GM12878 (cell line): ENCODE results near the gene NPRL2. TPM values are rescaled to one million over a fixed set of nuclear protein-coding genes. Genes with fewer than 3 reads are reported as not detected.

Experiments used
- ATAC-seq: fragments of 200-7000 bp; cut with Tn5 transposase; 3 replicates; pipeline ENCODE4 v1.9.1; 2020; ENCODE audit warnings: mild to moderate bottlenecking, moderate library complexity
- BruUV-seq: library from RNA; stranded (reverse); fragments of 400-500 nt; replicated peaks from 2 replicates; lab custom pipeline; 2021; lab: Mats Ljungman, UMichigan
- CTCF ChIA-PET: fragments of 300-600 bp; sonication (Branson Sonifier 250); formaldehyde crosslinking; extraction: SDS; loops from one replicate; lab custom pipeline; 2021; ENCODE audit warnings: inconsistent platforms; lab: Yijun Ruan, JAX
- POLR2A ChIA-PET: fragments of 350-600 bp; formaldehyde crosslinking; extraction: SDS; loops from one replicate; lab custom pipeline; 2021; ENCODE audit warnings: inconsistent platforms; lab: Charles Lee
- RAD21 ChIA-PET: fragments of 300-600 bp; sonication (Branson Sonifier 250); formaldehyde crosslinking; loops from one replicate; lab custom pipeline; 2023; ENCODE audit warnings: antibody characterized with exemption; ENCODE audit not compliant: unreplicated experiment; lab: Charles Lee
- SMC1A ChIA-PET: fragments of 300-600 bp; sonication (Branson Sonifier 250); formaldehyde crosslinking; loops from one replicate; lab custom pipeline; 2023; ENCODE audit not compliant: unreplicated experiment, uncharacterized antibody; lab: Charles Lee
- DNase-seq: peaks from one replicate; pipeline ENCODE4 v3.0.0-alpha.2; 2011; ENCODE audit warnings: low read depth, low spot score
- FAIRE-seq: peaks from 3 replicates; lab custom pipeline; 2011; peaks lifted over from hg19 to GRCh38; lab: Jason Lieb, UNC
- H2AFZ ChIP-seq: 2 replicates; pipeline ENCODE4 v1.6.0; 2011; ENCODE audit warnings: low read depth, low read length, control low read depth; ENCODE audit not compliant: control insufficient read depth
- H3K27ac ChIP-seq: 2 replicates; pipeline ENCODE4 v1.5.1; 2011; ENCODE audit warnings: control low read depth; ENCODE audit not compliant: control insufficient read depth, insufficient read depth
- H3K27me3 ChIP-seq, 2 experiments: replicated peaks in 1 of 2; 2 replicates each; pipeline versions ENCODE4 v1.6.0 to v1.6.1; 2011; ENCODE audit warnings: low read length in 1 of 2; ENCODE audit not compliant: control insufficient read depth in 2 of 2, insufficient read depth in 2 of 2
- H3K36me3 ChIP-seq, 2 experiments: 2 replicates each; pipeline ENCODE4 v1.5.1; 2011; ENCODE audit warnings: low read length in 1 of 2; ENCODE audit not compliant: control insufficient read depth in 2 of 2, insufficient read depth in 2 of 2
- H3K4me1 ChIP-seq: 2 replicates; pipeline ENCODE4 v1.6.1; 2011; ENCODE audit warnings: mild to moderate bottlenecking, low read length, moderate library complexity, mixed read lengths; ENCODE audit not compliant: control insufficient read depth, insufficient read depth
- H3K4me2 ChIP-seq: 2 replicates; pipeline ENCODE4 v1.6.0; 2011; ENCODE audit warnings: control low read depth; ENCODE audit not compliant: control insufficient read depth, insufficient read depth
- H3K4me3 ChIP-seq: fragments of 200-600 bp; sonication (generic); 2 replicates; pipeline ENCODE4 v1.5.1; 2016
- H3K79me2 ChIP-seq: 2 replicates; pipeline ENCODE4 v1.6.0; 2011; ENCODE audit warnings: low read length; ENCODE audit not compliant: control insufficient read depth, insufficient read depth
- H3K9ac ChIP-seq: 2 replicates; pipeline ENCODE4 v1.8.0; 2011; ENCODE audit warnings: low read length, control low read depth, mixed read lengths; ENCODE audit not compliant: control insufficient read depth, insufficient read depth
- H3K9me3 ChIP-seq: replicated peaks from 3 replicates; pipeline ENCODE4 v1.5.1; 2011; ENCODE audit warnings: mild to moderate bottlenecking, low read length; ENCODE audit not compliant: control insufficient read depth, insufficient read depth
- H4K20me1 ChIP-seq: 2 replicates; pipeline ENCODE4 v1.6.0; 2011; ENCODE audit not compliant: control insufficient read depth, insufficient read depth
- CBX5 ChIP-seq: sonication (generic); IDR thresholded peaks from 2 replicates; pipeline ENCODE4 v1.6.1; 2016; ENCODE audit warnings: low read depth, moderate library complexity, mild to moderate bottlenecking, inconsistent platforms
- E2F8 ChIP-seq: fragments of 450-650 bp; IDR thresholded peaks from 2 replicates; pipeline ENCODE4 v1.6.1; 2018; ENCODE audit warnings: mild to moderate bottlenecking, low read depth, moderate library complexity; ENCODE audit not compliant: partially characterized antibody
- IRF4 ChIP-seq: IDR thresholded peaks from 2 replicates; pipeline ENCODE4 v1.6.1; 2011; ENCODE audit warnings: low read depth, low read length
- MEF2A ChIP-seq: IDR thresholded peaks from 2 replicates; pipeline ENCODE4 v1.6.1; 2011; ENCODE audit warnings: low read depth, mild to moderate bottlenecking, low read length, moderate library complexity; ENCODE audit not compliant: insufficient read depth
- MEF2B ChIP-seq: fragments of 450-650 bp; IDR thresholded peaks from 2 replicates; pipeline ENCODE4 v1.6.1; 2018; ENCODE audit warnings: mild to moderate bottlenecking, moderate library complexity; ENCODE audit not compliant: partially characterized antibody, poor library complexity, severe bottlenecking
- POLR2A ChIP-seq: IDR thresholded peaks from 2 replicates; pipeline ENCODE4 v1.6.1; 2011; ENCODE audit warnings: low read depth, mild to moderate bottlenecking, low read length
- POLR2AphosphoS5 ChIP-seq: IDR thresholded peaks from 2 replicates; pipeline ENCODE4 v1.6.1; 2011; ENCODE audit warnings: mild to moderate bottlenecking, low read length, inconsistent platforms
- SUPT20H ChIP-seq: IDR thresholded peaks from 2 replicates; pipeline ENCODE4 v1.6.1; 2011; ENCODE audit warnings: low read depth, mild to moderate bottlenecking, low read length, moderate library complexity, borderline replicate concordance; ENCODE audit not compliant: control insufficient read depth
- TARDBP ChIP-seq: IDR thresholded peaks from 2 replicates; pipeline ENCODE4 v1.6.1; 2016; ENCODE audit warnings: borderline replicate concordance
- ZNF207 ChIP-seq: fragments of 450-650 bp; IDR thresholded peaks from 2 replicates; pipeline ENCODE4 v1.6.1; 2014; ENCODE audit warnings: antibody characterized with exemption, mild to moderate bottlenecking, borderline replicate concordance
- WGBS: methylation state at CpG from one replicate; pipeline ENCODE4 v1.1.6; 2016; ENCODE audit warnings: low lambda C conversion rate; ENCODE audit not compliant: insufficient replicate concordance, insufficient coverage; ENCODE audit errors: missing lambda C conversion rate; 5-methylcytosine and 5-hydroxymethylcytosine counted together
- in situ Hi-C: fragments of 300-500 bp; cut with MboI; formaldehyde crosslinking; loops from 9 replicates; pipeline ENCODE4 v1.14.3; 2018; ENCODE audit warnings: mixed read lengths
- intact Hi-C: fragments of 100-400 bp; cut with micrococcal nuclease; formaldehyde crosslinking; loops from one replicate; pipeline ENCODE4 v1.14.2; 2022; ENCODE audit not compliant: unreplicated experiment
- polyA plus RNA-seq, 11 experiments: library from polyadenylated mRNA; depleted of rRNA in 4 of 11; unstranded in 6 of 11; stranded (reverse) in 5 of 11; fragments of >200 nt; fragmentation: Nextera tagmentation in 4 of 11; fragmentation: Illumina TruSeq in 1 of 11; extraction: Ambion mirVana in 4 of 11; extraction: Trizol in 1 of 11; gene quantifications; 1 replicate in 1 of 11; 2 replicates in 10 of 11; pipeline versions ENCODE4 v1.2.1 to v1.2.3, GENCODE V29; 2011 to 2016; ENCODE audit warnings: inconsistent platforms in 2 of 11, missing spikeins in 2 of 11, low read depth in 1 of 11
- total RNA-seq, 4 experiments: library from RNA; depleted of rRNA in 3 of 4; stranded (reverse); fragments of >200 nt in 3 of 4; fragmentation: Illumina TruSeq in 1 of 4; extraction: Trizol in 1 of 4; gene quantifications; 2 replicates each; pipeline versions ENCODE4 v1.2.1 to v1.2.3, GENCODE V29; 2013 to 2021
- TF ChIP-seq, protein P1 (sequence below): fragments of 450-650 bp; IDR thresholded peaks from 2 replicates; pipeline ENCODE4 v1.6.1; 2018; ENCODE audit warnings: borderline replicate concordance, mild to moderate bottlenecking; ENCODE audit not compliant: partially characterized antibody

NPRL2 gene
- total and polyA plus RNA-seq, 10 of the 15 experiments (the other 5 are each of a cell fraction or from before 2014, with no cell fraction given), result 17.8 to 54.2 (median 32.9) TPM

DNA sequence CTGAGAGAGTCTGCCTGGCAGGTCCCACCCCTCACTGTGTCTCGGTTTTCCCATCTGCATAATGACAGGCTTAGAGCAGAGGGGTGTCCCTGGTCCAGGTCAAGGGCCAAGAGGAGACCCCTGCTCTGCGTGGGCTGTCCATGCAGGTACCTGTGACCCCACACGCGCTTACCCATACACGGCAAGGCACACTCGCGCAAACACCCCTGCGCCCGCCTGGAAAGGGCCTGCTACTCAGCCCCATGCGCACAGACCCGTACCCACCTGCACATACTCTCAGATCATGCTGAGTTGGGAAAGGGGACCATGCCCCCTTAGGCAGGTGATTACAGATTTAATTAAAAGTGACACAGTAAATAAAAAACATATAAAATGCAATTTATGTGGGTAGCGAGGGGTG, 32.1 kb upstream of the NPRL2 start:
- Histone ChIP-seq H3K9ac (no peak overlapping the region), H3K9me3 (no peaks in the 10 kb centered on the region), H3K79me2 (no peaks in the 10 kb centered on the region), H3K4me3 (no peak overlapping the region), H2AFZ (no peak overlapping the region), H3K4me2 (no peak overlapping the region), H3K27ac (no peak overlapping the region), H3K27me3 (peaks cover 0 to 3% of the 10 kb centered on the region in 2 experiments; a peak in 2 of 4 replicates), H4K20me1 (no peaks in the 10 kb centered on the region), H3K4me1 (no peaks in the 10 kb centered on the region), H3K36me3 (no peaks in the 10 kb centered on the region)
- TF ChIP-seq MEF2B (no peak), POLR2AphosphoS5 (no peak)
- no TSS peak for BruUV-seq
- in situ Hi-C loops, result no loop called here
- ChIA-PET CTCF (no interaction called here), POLR2A (no interaction called here), RAD21 (no interaction called here), SMC1A (no interaction called here)
- DNase-seq (no peak), ATAC-seq (no peak), FAIRE-seq (no peak)
- intact Hi-C loops, result no loop called here
- WGBS, result 57% methylated on average over 12 of the region's 12 CpGs

DNA sequence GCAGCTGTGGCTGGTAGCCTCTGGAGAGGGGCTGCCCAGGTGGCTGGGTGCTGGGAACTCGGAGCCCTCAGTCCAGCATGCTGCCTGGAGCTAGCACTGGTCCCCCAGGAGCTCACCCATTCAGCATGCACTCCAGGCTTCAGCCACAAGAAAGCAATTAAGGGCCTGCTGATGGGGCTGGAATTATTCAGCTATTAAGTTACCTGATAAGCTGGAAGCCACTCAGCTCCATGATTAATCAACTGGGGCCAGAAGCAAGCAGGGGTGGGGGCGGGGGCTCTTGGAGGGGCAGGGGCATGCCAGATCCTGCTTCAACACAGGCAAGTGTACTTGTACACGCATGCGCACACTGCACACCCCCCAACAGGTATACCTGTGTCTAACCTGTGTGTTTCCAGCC, 30.8 kb upstream of the NPRL2 start:
- FAIRE-seq, result no peak
- H3K4me2 ChIP-seq, result no peak overlapping the region
- H3K4me3 ChIP-seq, result no peak overlapping the region
- ChIA-PET SMC1A (no interaction called here), POLR2A (no interaction called here)
- WGBS, result 33% methylated on average over 4 of the region's 4 CpGs
- DNase-seq, result no peak
- in situ Hi-C loops, result no loop called here
- TF ChIP-seq, protein P1, sequence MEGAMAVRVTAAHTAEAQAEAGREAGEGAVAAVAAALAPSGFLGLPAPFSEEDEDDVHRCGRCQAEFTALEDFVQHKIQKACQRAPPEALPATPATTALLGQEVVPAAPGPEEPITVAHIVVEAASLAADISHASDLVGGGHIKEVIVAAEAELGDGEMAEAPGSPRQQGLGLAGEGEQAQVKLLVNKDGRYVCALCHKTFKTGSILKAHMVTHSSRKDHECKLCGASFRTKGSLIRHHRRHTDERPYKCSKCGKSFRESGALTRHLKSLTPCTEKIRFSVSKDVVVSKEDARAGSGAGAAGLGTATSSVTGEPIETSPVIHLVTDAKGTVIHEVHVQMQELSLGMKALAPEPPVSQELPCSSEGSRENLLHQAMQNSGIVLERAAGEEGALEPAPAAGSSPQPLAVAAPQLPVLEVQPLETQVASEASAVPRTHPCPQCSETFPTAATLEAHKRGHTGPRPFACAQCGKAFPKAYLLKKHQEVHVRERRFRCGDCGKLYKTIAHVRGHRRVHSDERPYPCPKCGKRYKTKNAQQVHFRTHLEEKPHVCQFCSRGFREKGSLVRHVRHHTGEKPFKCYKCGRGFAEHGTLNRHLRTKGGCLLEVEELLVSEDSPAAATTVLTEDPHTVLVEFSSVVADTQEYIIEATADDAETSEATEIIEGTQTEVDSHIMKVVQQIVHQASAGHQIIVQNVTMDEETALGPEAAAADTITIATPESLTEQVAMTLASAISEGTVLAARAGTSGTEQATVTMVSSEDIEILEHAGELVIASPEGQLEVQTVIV, result no peak
- TF ChIP-seq MEF2A, result no peak
- TF ChIP-seq SUPT20H, result no peak
- TF ChIP-seq E2F8, result no peak
- no peak for TF ChIP-seq ZNF207
- TF ChIP-seq CBX5, result no peak
- TF ChIP-seq IRF4, result no peak
- TF ChIP-seq POLR2A, result no peak
- TF ChIP-seq TARDBP, result no peak
- TF ChIP-seq, all 136 proteins: peak for 0
- Histone ChIP-seq H3K79me2 (no peaks in the 10 kb centered on the region), H3K4me1 (no peaks in the 10 kb centered on the region), H4K20me1 (no peaks in the 10 kb centered on the region), H3K9ac (no peak overlapping the region), H3K27ac (no peak overlapping the region), H2AFZ (no peak overlapping the region), H3K36me3 (no peaks in the 10 kb centered on the region), H3K9me3 (no peaks in the 10 kb centered on the region), H3K27me3 (no peaks in the 10 kb centered on the region)
- BruUV-seq, result no TSS peak
- no peak for ATAC-seq
- intact Hi-C loops, result no loop called here
- RAD21 ChIA-PET, result no interaction called here
- CTCF ChIA-PET, result no interaction called here
